ENCODE results near the gene PRRG2. TPM values are rescaled to one million over a fixed set of nuclear protein-coding genes. Genes with fewer than 3 reads are reported as not detected.

PRRG2 gene
- total and polyA plus RNA-seq, 10 of the 15 experiments (the other 5 are each of a cell fraction or from before 2014, with no cell fraction given) = 0.09 to 2.1 (median 0.86) TPM

GRCh38 chr19:49580264-49581006 lies 681 bp upstream of the PRRG2 start, which contains the start of gene NOSIP (continued):
- TF ChIP-seq ZBTB40 (IDR thresholded peaks at IDR 0.05; ENCODE audit: borderline replicate concordance) = peak; percentile 100
- peak; percentile 67; the same call in 1 of the 2 replicates for TF ChIP-seq CBFB (IDR thresholded peaks at IDR 0.05; ENCODE audit: low read depth)
- TF ChIP-seq POU2F2 (IDR thresholded peaks at IDR 0.05; ENCODE audit: borderline replicate concordance, low read depth, low read length) = peak; percentile 93
- TF ChIP-seq DPF2 (IDR thresholded peaks at IDR 0.05) = 0 out of 2 replicates have a peak, but pooled peaks have one; percentile 45
- TF ChIP-seq ZNF217 (IDR thresholded peaks at IDR 0.05) = no peak
- TF ChIP-seq, protein P1, sequence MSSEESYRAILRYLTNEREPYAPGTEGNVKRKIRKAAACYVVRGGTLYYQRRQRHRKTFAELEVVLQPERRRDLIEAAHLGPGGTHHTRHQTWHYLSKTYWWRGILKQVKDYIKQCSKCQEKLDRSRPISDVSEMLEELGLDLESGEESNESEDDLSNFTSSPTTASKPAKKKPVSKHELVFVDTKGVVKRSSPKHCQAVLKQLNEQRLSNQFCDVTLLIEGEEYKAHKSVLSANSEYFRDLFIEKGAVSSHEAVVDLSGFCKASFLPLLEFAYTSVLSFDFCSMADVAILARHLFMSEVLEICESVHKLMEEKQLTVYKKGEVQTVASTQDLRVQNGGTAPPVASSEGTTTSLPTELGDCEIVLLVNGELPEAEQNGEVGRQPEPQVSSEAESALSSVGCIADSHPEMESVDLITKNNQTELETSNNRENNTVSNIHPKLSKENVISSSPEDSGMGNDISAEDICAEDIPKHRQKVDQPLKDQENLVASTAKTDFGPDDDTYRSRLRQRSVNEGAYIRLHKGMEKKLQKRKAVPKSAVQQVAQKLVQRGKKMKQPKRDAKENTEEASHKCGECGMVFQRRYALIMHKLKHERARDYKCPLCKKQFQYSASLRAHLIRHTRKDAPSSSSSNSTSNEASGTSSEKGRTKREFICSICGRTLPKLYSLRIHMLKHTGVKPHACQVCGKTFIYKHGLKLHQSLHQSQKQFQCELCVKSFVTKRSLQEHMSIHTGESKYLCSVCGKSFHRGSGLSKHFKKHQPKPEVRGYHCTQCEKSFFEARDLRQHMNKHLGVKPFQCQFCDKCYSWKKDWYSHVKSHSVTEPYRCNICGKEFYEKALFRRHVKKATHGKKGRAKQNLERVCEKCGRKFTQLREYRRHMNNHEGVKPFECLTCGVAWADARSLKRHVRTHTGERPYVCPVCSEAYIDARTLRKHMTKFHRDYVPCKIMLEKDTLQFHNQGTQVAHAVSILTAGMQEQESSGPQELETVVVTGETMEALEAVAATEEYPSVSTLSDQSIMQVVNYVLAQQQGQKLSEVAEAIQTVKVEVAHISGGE (CRISPR knock-in tag; IDR thresholded peaks at IDR 0.05) = peak; percentile 96
- peak; percentile 19; the same call in 1 of the 2 replicates for TF ChIP-seq PAX5 (IDR thresholded peaks at IDR 0.05; ENCODE audit: borderline replicate concordance, low read depth, low read length)
- TF ChIP-seq TBL1XR1 (IDR thresholded peaks at IDR 0.05; ENCODE audit: low read depth, low read length) = peak; percentile 71; the same call in 1 of the 2 replicates
- TF ChIP-seq TCF3 (IDR thresholded peaks at IDR 0.05; ENCODE audit: borderline replicate concordance, insufficient read depth, low read depth, low read length) = peak; percentile 32; the same call in 1 of the 2 replicates
- peak; percentile 64; the same call in 1 of the 2 replicates for TF ChIP-seq CHD2 (IDR thresholded peaks at IDR 0.05; ENCODE audit: borderline replicate concordance, low read depth, low read length)
- TF ChIP-seq MYB (IDR thresholded peaks at IDR 0.05; ENCODE audit: borderline replicate concordance, low read depth, low read length) = no peak
- peak; percentile 80 for TF ChIP-seq HDAC6 (IDR thresholded peaks at IDR 0.05; ENCODE audit: unreplicated experiment)
- TF ChIP-seq CREM (IDR thresholded peaks at IDR 0.05; ENCODE audit: low read depth) = peak; percentile 85
- TF ChIP-seq HDAC2 (IDR thresholded peaks at IDR 0.05) = no peak
- no peak for TF ChIP-seq USF2 (IDR thresholded peaks at IDR 0.05; ENCODE audit: borderline replicate concordance, low read depth, low read length)
- no peak for TF ChIP-seq SUZ12 (IDR thresholded peaks at IDR 0.05; ENCODE audit: unreplicated experiment)
- TF ChIP-seq FOXM1 (IDR thresholded peaks at IDR 0.05; ENCODE audit: low read depth, low read length) = no peak
- no peak for TF ChIP-seq CHD4 (IDR thresholded peaks at IDR 0.05)
- peak; percentile 81; the same call in 1 of the 2 replicates for TF ChIP-seq RCOR1 (conservative IDR thresholded peaks at IDR 0.05; ENCODE audit: low read depth, low read length)
- no peak; the same call in 1 of the 2 replicates for TF ChIP-seq IRF5 (IDR thresholded peaks at IDR 0.05; ENCODE audit: borderline replicate concordance)
- TF ChIP-seq POLR2AphosphoS2 (IDR thresholded peaks at IDR 0.05; ENCODE audit: low read depth, low read length) = peak; percentile 96
